K562 (cell line): ENCODE data around the gene SPEG. TPM values are rescaled to one million over a fixed set of nuclear protein-coding genes. Genes with fewer than 3 reads are reported as not detected.

ENCODE experiments used
- ATAC-seq: fragments of 200-7000 bp; cut with Tn5 transposase; 3 replicates; pipeline ENCODE4 v1.9.1; 2020; ENCODE audit warnings: moderate library complexity
- BruUV-seq: library from RNA; stranded (reverse); fragments of 400-500 nt; replicated peaks from 2 replicates; lab custom pipeline; 2021; lab: Mats Ljungman, UMichigan
- CTCF ChIA-PET: fragments of 300-600 bp; formaldehyde crosslinking; extraction: SDS; loops from one replicate; lab custom pipeline; 2021; ENCODE audit warnings: low intra/inter-chr PET ratio; lab: Yijun Ruan, JAX
- POLR2A ChIA-PET: fragments of 300-600, 350-650 bp; sonication (Branson Sonifier 250); formaldehyde crosslinking; extraction: SDS; loops from one replicate; lab custom pipeline; 2021; ENCODE audit warnings: antibody characterized with exemption, inconsistent platforms; lab: Yijun Ruan, JAX
- DNase-seq, 4 experiments: peaks; one replicate each; pipeline versions ENCODE4 v3.0.0 to v3.0.0-alpha.2; 2011 to 2018; ENCODE audit warnings: low spot score in 3 of 4, mixed read lengths in 3 of 4; ENCODE audit errors: extremely low read depth in 1 of 4
- FAIRE-seq: peaks from 2 replicates; lab custom pipeline; 2011; peaks lifted over from hg19 to GRCh38; lab: Jason Lieb, UNC
- H2AFZ ChIP-seq: 2 replicates; pipeline ENCODE4 v1.6.0; 2011; ENCODE audit warnings: low read depth, low read length, control low read depth, inconsistent platforms
- H3K27ac ChIP-seq: fragments of 200-600 bp; 3 replicates; pipeline ENCODE4 v1.8.0; 2011; ENCODE audit warnings: low read depth, mild to moderate bottlenecking, control low read depth, inconsistent platforms, low read length, moderate library complexity, mixed read lengths; ENCODE audit errors: extremely low read depth
- H3K27me3 ChIP-seq, 2 experiments: fragments of 300-600 bp in 1 of 2; 2 replicates in 1 of 2; 3 replicates in 1 of 2; pipeline versions ENCODE4 v1.6.0 to v1.8.0; 2011; ENCODE audit warnings: inconsistent platforms in 2 of 2, low read length in 2 of 2, mild to moderate bottlenecking in 1 of 2, mixed read lengths in 1 of 2, moderate library complexity in 1 of 2; ENCODE audit not compliant: control insufficient read depth in 2 of 2, insufficient read depth in 2 of 2
- H3K36me3 ChIP-seq: fragments of 300-600 bp; 3 replicates; pipeline ENCODE4 v1.8.0; 2011; ENCODE audit warnings: mild to moderate bottlenecking, low read length, inconsistent platforms; ENCODE audit not compliant: control insufficient read depth, insufficient read depth
- H3K4me1 ChIP-seq, 2 experiments: fragments of 200-600 bp in 1 of 2; replicated peaks in 1 of 2; 2 replicates in 1 of 2; 3 replicates in 1 of 2; pipeline versions ENCODE4 v1.5.1 to v1.8.0; 2011; ENCODE audit warnings: inconsistent platforms in 2 of 2, low read length in 2 of 2, mild to moderate bottlenecking in 1 of 2, mixed read lengths in 1 of 2, moderate library complexity in 1 of 2; ENCODE audit not compliant: control insufficient read depth in 2 of 2, insufficient read depth in 2 of 2
- H3K4me2 ChIP-seq: 2 replicates; pipeline ENCODE4 v1.6.1; 2011; ENCODE audit warnings: low read length, control low read depth, inconsistent platforms, mixed read lengths; ENCODE audit not compliant: insufficient read depth
- H3K4me3 ChIP-seq: fragments of 200-600 bp; sonication (generic), shearing (Covaris generic); 2 replicates; pipeline ENCODE4 v1.5.1; 2016; ENCODE audit warnings: control low read depth, inconsistent platforms
- H3K79me2 ChIP-seq: fragments of 200-600 bp; 3 replicates; pipeline ENCODE4 v1.8.0; 2011; ENCODE audit warnings: low read length, inconsistent platforms; ENCODE audit not compliant: control insufficient read depth, insufficient read depth
- H3K9ac ChIP-seq, 2 experiments: 2 replicates each; pipeline versions ENCODE4 v1.6.0 to v1.6.1; 2011; ENCODE audit warnings: low read depth in 2 of 2, low read length in 2 of 2, control low read depth in 1 of 2, inconsistent platforms in 1 of 2, mild to moderate bottlenecking in 1 of 2, mixed read lengths in 1 of 2; ENCODE audit not compliant: insufficient read depth in 1 of 2
- H3K9me1 ChIP-seq: one replicate; pipeline ENCODE4 v1.6.0; 2011; ENCODE audit warnings: inconsistent platforms, mild to moderate bottlenecking, low read length, moderate library complexity; ENCODE audit not compliant: control insufficient read depth, insufficient read depth
- H3K9me3 ChIP-seq: replicated peaks from 2 replicates; pipeline ENCODE4 v1.5.1; 2011; ENCODE audit warnings: low read depth, low read length, inconsistent platforms; ENCODE audit not compliant: control insufficient read depth, insufficient read depth
- H4K20me1 ChIP-seq: replicated peaks from 2 replicates; pipeline ENCODE4 v1.6.1; 2011; ENCODE audit warnings: low read length, inconsistent platforms, mixed read lengths; ENCODE audit not compliant: control insufficient read depth, insufficient read depth
- ILK ChIP-seq: fragments of 450-650 bp; IDR thresholded peaks from 2 replicates; pipeline ENCODE4 v1.6.1; 2016; ENCODE audit warnings: missing genetic modification characterization, low read depth, mild to moderate bottlenecking, missing compliant biosample characterization, moderate library complexity, borderline replicate concordance
- MEF2A ChIP-seq: IDR thresholded peaks from 2 replicates; pipeline ENCODE4 v1.6.1; 2011; ENCODE audit warnings: low read depth, mild to moderate bottlenecking, low read length, moderate library complexity; ENCODE audit not compliant: control insufficient read depth
- SMARCA4 ChIP-seq: fragments of 450-650 bp; IDR thresholded peaks from 2 replicates; pipeline ENCODE4 v1.6.1; 2016
- SREBF2 ChIP-seq: sonication (generic); formaldehyde crosslinking; IDR thresholded peaks from 2 replicates; pipeline ENCODE4 v1.4.0; 2020; ENCODE audit warnings: mild to moderate bottlenecking, missing genetic modification reagents
- SRSF9 ChIP-seq: fragments of 200-400 bp; formaldehyde crosslinking; IDR thresholded peaks from 2 replicates; pipeline ENCODE4 v1.6.1; 2017; ENCODE audit warnings: low read depth, low read length, borderline replicate concordance
- ZFX ChIP-seq: sonication (generic); formaldehyde crosslinking; IDR thresholded peaks from 2 replicates; pipeline ENCODE4 v1.8.0; 2022; ENCODE audit warnings: mild to moderate bottlenecking, missing genetic modification reagents, moderate library complexity
- ZNF224 ChIP-seq: sonication (generic); formaldehyde crosslinking; IDR thresholded peaks from 2 replicates; pipeline ENCODE4 v1.8.0; 2022; ENCODE audit warnings: mild to moderate bottlenecking, missing genetic modification reagents
- ZNF282 ChIP-seq: sonication (generic); formaldehyde crosslinking; IDR thresholded peaks from 2 replicates; pipeline ENCODE4 v1.8.1; 2023; ENCODE audit warnings: missing genetic modification reagents
- ZNF79 ChIP-seq: fragments of 250-450 bp; sonication (Bioruptor Pico); IDR thresholded peaks from 2 replicates; pipeline ENCODE4 v1.4.0; 2020; ENCODE audit warnings: low read depth, mild to moderate bottlenecking, moderate library complexity
- WGBS: fragments of 100-300 bp; shearing (Covaris generic); methylation state at CpG from one replicate; pipeline ENCODE4 v1.1.6; 2016; ENCODE audit warnings: low coverage, mixed read lengths; ENCODE audit not compliant: insufficient coverage; ENCODE audit errors: missing lambda C conversion rate; 5-methylcytosine and 5-hydroxymethylcytosine counted together
- in situ Hi-C: fragments of 300-500 bp; cut with MboI; formaldehyde crosslinking; loops from 4 replicates; pipeline ENCODE4 v1.15.0; 2018; ENCODE audit warnings: inconsistent platforms, mixed read lengths
- intact Hi-C: fragments of 100-400 bp; cut with micrococcal nuclease; formaldehyde crosslinking; loops from 2 replicates; pipeline ENCODE4 v1.14.2; 2022
- polyA plus RNA-seq, 8 experiments: library from polyadenylated mRNA; depleted of rRNA in 4 of 8; stranded (reverse) in 5 of 8; unstranded in 3 of 8; fragments of >200 nt; fragmentation: Nextera tagmentation in 2 of 8; fragmentation: Illumina TruSeq in 1 of 8; extraction: Ambion mirVana in 2 of 8; extraction: Trizol in 1 of 8; gene quantifications; 2 replicates each; pipeline versions ENCODE4 v1.2.1 to v1.2.3, GENCODE V29; 2011 to 2014; ENCODE audit warnings: inconsistent platforms in 1 of 8, missing spikeins in 1 of 8
- total RNA-seq, 7 experiments: library from RNA; depleted of rRNA in 6 of 7; stranded (reverse); fragments of >200 nt in 6 of 7; fragmentation: Illumina TruSeq in 2 of 7; extraction: Trizol in 2 of 7; gene quantifications; 2 replicates each; pipeline versions ENCODE4 v1.2.1 to v1.2.3, GENCODE V29; 2011 to 2021; ENCODE audit warnings: low replicate concordance in 1 of 7
- TF ChIP-seq, protein P1 (sequence below): fragments of 250-450 bp; sonication (Bioruptor Pico); IDR thresholded peaks from 2 replicates; pipeline ENCODE4 v1.5.0; 2020; ENCODE audit warnings: mild to moderate bottlenecking, borderline replicate concordance
- TF ChIP-seq, protein P2 (sequence below): fragments of 450-650 bp; conservative IDR thresholded peaks from 2 replicates; pipeline ENCODE4 v1.6.1; 2016; ENCODE audit warnings: missing genetic modification characterization, low read depth, mild to moderate bottlenecking, control low read depth, missing compliant biosample characterization
- TF ChIP-seq, protein P3 (sequence below): fragments of 150-350 bp; conservative IDR thresholded peaks from 2 replicates; pipeline ENCODE4 v1.6.1; 2014; ENCODE audit warnings: low read length
- TF ChIP-seq, protein P4 (sequence below): fragments of 250-450 bp; sonication (Bioruptor Pico); IDR thresholded peaks from 2 replicates; pipeline ENCODE4 v1.5.0; 2021
- TF ChIP-seq, protein P5 (sequence below): sonication (generic); formaldehyde crosslinking; IDR thresholded peaks from 2 replicates; pipeline ENCODE4 v1.4.0; 2020; ENCODE audit warnings: mild to moderate bottlenecking, missing genetic modification reagents

Gene SPEG
- total and polyA plus RNA-seq, 9 of the 15 experiments (the other 6 are each of a cell fraction or from before 2014, with no cell fraction given) = 0.49 to 8.7 (median 3.0) TPM

DNA sequence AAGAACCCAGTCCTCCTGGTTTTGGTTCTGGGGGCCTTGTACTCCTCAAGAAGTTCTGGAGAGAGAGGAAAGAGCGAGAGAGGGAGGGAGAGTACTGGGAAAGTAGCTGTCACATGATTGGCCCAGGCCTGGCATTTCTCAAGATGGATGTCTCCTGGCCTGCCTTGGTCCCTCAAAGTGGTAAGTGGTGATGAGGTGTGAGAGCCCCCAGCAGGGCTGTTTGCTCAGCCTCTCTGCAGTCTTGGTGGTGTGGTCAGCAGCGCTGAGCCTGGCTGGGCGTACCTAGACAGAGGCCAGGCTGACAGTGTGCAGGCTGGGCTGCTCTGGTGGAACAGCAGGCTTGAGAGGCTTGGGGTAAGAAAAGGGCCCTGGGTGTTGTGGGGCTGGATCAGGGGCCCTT lies 2.5 kb downstream of the SPEG start:
- H3K9ac ChIP-seq = no peak overlapping the region
- H3K27ac ChIP-seq = no peak overlapping the region
- no peaks in the 10 kb centered on the region for H3K27me3 ChIP-seq
- H4K20me1 ChIP-seq = no peaks in the 10 kb centered on the region
- ChIA-PET CTCF (no interaction called here), POLR2A (interaction anchor here (0.7 to 1.6 kb wide), 3 partner anchors 12 to 48 kb away, joined by 3 to 5 read pairs (median 3); no protein-coding TSS in a partner anchor)
- BruUV-seq = no TSS peak
- H3K4me3 ChIP-seq = no peak overlapping the region
- 62% methylated on average over 2 of the region's 3 CpGs for WGBS
- H3K9me3 ChIP-seq = no peaks in the 10 kb centered on the region
- in situ Hi-C loops = loop anchor here (5.0 kb wide), 1 partner anchor 35 kb away; no protein-coding TSS in a partner anchor
- peaks cover 2% of the 10 kb centered on the region for H3K9me1 ChIP-seq
- no peak overlapping the region for H2AFZ ChIP-seq
- H3K4me2 ChIP-seq = no peak overlapping the region
- DNase-seq = no peak
- FAIRE-seq = no peak
- H3K4me1 ChIP-seq = peaks cover 13 to 28% of the 10 kb centered on the region in 2 experiments; a peak in 4 of 5 replicates
- ATAC-seq = no peak
- intact Hi-C loops = no loop called here
- H3K36me3 ChIP-seq = no peaks in the 10 kb centered on the region
- H3K79me2 ChIP-seq = no peaks in the 10 kb centered on the region
- no peak for TF ChIP-seq ZNF224 (CRISPR knock-in tag)
- TF ChIP-seq, protein P1, sequence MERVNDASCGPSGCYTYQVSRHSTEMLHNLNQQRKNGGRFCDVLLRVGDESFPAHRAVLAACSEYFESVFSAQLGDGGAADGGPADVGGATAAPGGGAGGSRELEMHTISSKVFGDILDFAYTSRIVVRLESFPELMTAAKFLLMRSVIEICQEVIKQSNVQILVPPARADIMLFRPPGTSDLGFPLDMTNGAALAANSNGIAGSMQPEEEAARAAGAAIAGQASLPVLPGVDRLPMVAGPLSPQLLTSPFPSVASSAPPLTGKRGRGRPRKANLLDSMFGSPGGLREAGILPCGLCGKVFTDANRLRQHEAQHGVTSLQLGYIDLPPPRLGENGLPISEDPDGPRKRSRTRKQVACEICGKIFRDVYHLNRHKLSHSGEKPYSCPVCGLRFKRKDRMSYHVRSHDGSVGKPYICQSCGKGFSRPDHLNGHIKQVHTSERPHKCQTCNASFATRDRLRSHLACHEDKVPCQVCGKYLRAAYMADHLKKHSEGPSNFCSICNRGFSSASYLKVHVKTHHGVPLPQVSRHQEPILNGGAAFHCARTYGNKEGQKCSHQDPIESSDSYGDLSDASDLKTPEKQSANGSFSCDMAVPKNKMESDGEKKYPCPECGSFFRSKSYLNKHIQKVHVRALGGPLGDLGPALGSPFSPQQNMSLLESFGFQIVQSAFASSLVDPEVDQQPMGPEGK (CRISPR knock-in tag) = no peak
- TF ChIP-seq, protein P2, sequence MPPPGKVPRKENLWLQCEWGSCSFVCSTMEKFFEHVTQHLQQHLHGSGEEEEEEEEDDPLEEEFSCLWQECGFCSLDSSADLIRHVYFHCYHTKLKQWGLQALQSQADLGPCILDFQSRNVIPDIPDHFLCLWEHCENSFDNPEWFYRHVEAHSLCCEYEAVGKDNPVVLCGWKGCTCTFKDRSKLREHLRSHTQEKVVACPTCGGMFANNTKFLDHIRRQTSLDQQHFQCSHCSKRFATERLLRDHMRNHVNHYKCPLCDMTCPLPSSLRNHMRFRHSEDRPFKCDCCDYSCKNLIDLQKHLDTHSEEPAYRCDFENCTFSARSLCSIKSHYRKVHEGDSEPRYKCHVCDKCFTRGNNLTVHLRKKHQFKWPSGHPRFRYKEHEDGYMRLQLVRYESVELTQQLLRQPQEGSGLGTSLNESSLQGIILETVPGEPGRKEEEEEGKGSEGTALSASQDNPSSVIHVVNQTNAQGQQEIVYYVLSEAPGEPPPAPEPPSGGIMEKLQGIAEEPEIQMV (tag) = no peak
- TF ChIP-seq MEF2A = no peak
- no peak for TF ChIP-seq SMARCA4
- TF ChIP-seq, protein P3, sequence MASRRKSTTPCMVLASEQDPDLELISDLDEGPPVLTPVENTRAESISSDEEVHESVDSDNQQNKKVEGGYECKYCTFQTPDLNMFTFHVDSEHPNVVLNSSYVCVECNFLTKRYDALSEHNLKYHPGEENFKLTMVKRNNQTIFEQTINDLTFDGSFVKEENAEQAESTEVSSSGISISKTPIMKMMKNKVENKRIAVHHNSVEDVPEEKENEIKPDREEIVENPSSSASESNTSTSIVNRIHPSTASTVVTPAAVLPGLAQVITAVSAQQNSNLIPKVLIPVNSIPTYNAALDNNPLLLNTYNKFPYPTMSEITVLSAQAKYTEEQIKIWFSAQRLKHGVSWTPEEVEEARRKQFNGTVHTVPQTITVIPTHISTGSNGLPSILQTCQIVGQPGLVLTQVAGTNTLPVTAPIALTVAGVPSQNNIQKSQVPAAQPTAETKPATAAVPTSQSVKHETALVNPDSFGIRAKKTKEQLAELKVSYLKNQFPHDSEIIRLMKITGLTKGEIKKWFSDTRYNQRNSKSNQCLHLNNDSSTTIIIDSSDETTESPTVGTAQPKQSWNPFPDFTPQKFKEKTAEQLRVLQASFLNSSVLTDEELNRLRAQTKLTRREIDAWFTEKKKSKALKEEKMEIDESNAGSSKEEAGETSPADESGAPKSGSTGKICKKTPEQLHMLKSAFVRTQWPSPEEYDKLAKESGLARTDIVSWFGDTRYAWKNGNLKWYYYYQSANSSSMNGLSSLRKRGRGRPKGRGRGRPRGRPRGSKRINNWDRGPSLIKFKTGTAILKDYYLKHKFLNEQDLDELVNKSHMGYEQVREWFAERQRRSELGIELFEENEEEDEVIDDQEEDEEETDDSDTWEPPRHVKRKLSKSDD = no peak
- TF ChIP-seq, protein P4, sequence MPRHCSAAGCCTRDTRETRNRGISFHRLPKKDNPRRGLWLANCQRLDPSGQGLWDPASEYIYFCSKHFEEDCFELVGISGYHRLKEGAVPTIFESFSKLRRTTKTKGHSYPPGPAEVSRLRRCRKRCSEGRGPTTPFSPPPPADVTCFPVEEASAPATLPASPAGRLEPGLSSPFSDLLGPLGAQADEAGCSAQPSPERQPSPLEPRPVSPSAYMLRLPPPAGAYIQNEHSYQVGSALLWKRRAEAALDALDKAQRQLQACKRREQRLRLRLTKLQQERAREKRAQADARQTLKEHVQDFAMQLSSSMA (CRISPR knock-in tag) = no peak
- TF ChIP-seq SREBF2 (CRISPR knock-in tag) = no peak
- no peak for TF ChIP-seq ZNF79 (CRISPR knock-in tag)
- no peak for TF ChIP-seq ZNF282
- TF ChIP-seq, protein P5, sequence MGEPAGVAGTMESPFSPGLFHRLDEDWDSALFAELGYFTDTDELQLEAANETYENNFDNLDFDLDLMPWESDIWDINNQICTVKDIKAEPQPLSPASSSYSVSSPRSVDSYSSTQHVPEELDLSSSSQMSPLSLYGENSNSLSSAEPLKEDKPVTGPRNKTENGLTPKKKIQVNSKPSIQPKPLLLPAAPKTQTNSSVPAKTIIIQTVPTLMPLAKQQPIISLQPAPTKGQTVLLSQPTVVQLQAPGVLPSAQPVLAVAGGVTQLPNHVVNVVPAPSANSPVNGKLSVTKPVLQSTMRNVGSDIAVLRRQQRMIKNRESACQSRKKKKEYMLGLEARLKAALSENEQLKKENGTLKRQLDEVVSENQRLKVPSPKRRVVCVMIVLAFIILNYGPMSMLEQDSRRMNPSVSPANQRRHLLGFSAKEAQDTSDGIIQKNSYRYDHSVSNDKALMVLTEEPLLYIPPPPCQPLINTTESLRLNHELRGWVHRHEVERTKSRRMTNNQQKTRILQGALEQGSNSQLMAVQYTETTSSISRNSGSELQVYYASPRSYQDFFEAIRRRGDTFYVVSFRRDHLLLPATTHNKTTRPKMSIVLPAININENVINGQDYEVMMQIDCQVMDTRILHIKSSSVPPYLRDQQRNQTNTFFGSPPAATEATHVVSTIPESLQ (CRISPR knock-in tag) = no peak
- TF ChIP-seq ZFX = no peak
- no peak for TF ChIP-seq SRSF9
- TF ChIP-seq ILK (tag) = no peak
